Measurements from ENCODE around the gene SETD4.

Gene SETD4

GRCh38 chr21:36099000-36099399 lies 38.7 kb upstream of the SETD4 start:
- no peaks in the 10 kb centered on the region for H3K4me1 ChIP-seq (ENCODE audit: insufficient read depth, low read length, severe bottlenecking)
- no peak overlapping the region for H3K9ac ChIP-seq (ENCODE audit: low read length)

GRCh38 chr21:36098182-36098532 lies 37.8 kb upstream of the SETD4 start:
- no peak for TF ChIP-seq EZH2 (IDR thresholded peaks at IDR 0.05; ENCODE audit: borderline replicate concordance, low read length)
- Histone ChIP-seq H3K79me2 (ENCODE audit: insufficient read depth, low read length) (no peaks in the 10 kb centered on the region), H3K4me1 (ENCODE audit: insufficient read depth, low read length, severe bottlenecking) (no peaks in the 10 kb centered on the region), H3K4me3 (ENCODE audit: low read depth, low read length, poor library complexity, severe bottlenecking) (no peak overlapping the region), H3F3A (ENCODE audit: insufficient read depth, low read length) (no peaks in the 10 kb centered on the region), H3K36me3 (ENCODE audit: insufficient read depth, low read length) (no peaks in the 10 kb centered on the region), H3K4me2 (ENCODE audit: low read length) (no peak overlapping the region), H3K9ac (ENCODE audit: low read length) (no peak overlapping the region), H4K20me1 (ENCODE audit: insufficient read depth, low read length) (no peaks in the 10 kb centered on the region), H3K27me3 (ENCODE audit: insufficient read depth, low read length) (peaks cover 6% of the 10 kb centered on the region; the same call in 1 of the 2 replicates), H3K9me3 (ENCODE audit: low read length) (peaks cover 6% of the 10 kb centered on the region; the same call in 1 of the 2 replicates), H2AFZ (ENCODE audit: low read length) (no peak overlapping the region), H3K9me2 (ENCODE audit: low read depth, low read length) (no peaks in the 10 kb centered on the region), H3K27ac (ENCODE audit: low read depth, low read length, poor library complexity, severe bottlenecking) (no peak overlapping the region)

More at GRCh38 chr21:36099000-36099399, 38.7 kb upstream of the SETD4 start:
- Histone ChIP-seq H3K4me3 (ENCODE audit: low read depth, low read length, poor library complexity, severe bottlenecking) (no peak overlapping the region), H3K27me3 (ENCODE audit: insufficient read depth, low read length) (no peaks in the 10 kb centered on the region; the same call in 1 of the 2 replicates), H3K9me3 (ENCODE audit: low read length) (no peaks in the 10 kb centered on the region), H3F3A (ENCODE audit: insufficient read depth, low read length) (no peaks in the 10 kb centered on the region), H4K20me1 (ENCODE audit: insufficient read depth, low read length) (no peaks in the 10 kb centered on the region), H3K9me2 (ENCODE audit: low read depth, low read length) (no peaks in the 10 kb centered on the region), H3K27ac (ENCODE audit: low read depth, low read length, poor library complexity, severe bottlenecking) (no peak overlapping the region), H3K36me3 (ENCODE audit: insufficient read depth, low read length) (no peaks in the 10 kb centered on the region), H3K79me2 (ENCODE audit: insufficient read depth, low read length) (no peaks in the 10 kb centered on the region), H2AFZ (ENCODE audit: low read length) (no peak overlapping the region), H3K4me2 (ENCODE audit: low read length) (no peak overlapping the region)
- TF ChIP-seq CTCF (IDR thresholded peaks at IDR 0.05; ENCODE audit: low read length) (no peak), EZH2 (IDR thresholded peaks at IDR 0.05; ENCODE audit: borderline replicate concordance, low read length) (no peak)

GRCh38 chr21:36097427-36098181 lies 37.3 kb upstream of the SETD4 start:
- Histone ChIP-seq H2AFZ (ENCODE audit: low read length) (no peak overlapping the region), H3K9ac (ENCODE audit: low read length) (no peak overlapping the region), H3K36me3 (ENCODE audit: insufficient read depth, low read length) (no peaks in the 10 kb centered on the region), H3K4me3 (ENCODE audit: low read depth, low read length, poor library complexity, severe bottlenecking) (no peak overlapping the region), H4K20me1 (ENCODE audit: insufficient read depth, low read length) (no peaks in the 10 kb centered on the region), H3K9me2 (ENCODE audit: low read depth, low read length) (no peaks in the 10 kb centered on the region), H3K4me1 (ENCODE audit: insufficient read depth, low read length, severe bottlenecking) (no peaks in the 10 kb centered on the region), H3F3A (ENCODE audit: insufficient read depth, low read length) (no peaks in the 10 kb centered on the region), H3K4me2 (ENCODE audit: low read length) (no peak overlapping the region), H3K27me3 (ENCODE audit: insufficient read depth, low read length) (peaks cover 9% of the 10 kb centered on the region; the same call in 1 of the 2 replicates), H3K79me2 (ENCODE audit: insufficient read depth, low read length) (no peaks in the 10 kb centered on the region), H3K27ac (ENCODE audit: low read depth, low read length, poor library complexity, severe bottlenecking) (no peak overlapping the region), H3K9me3 (ENCODE audit: low read length) (peaks cover 6% of the 10 kb centered on the region; the same call in 1 of the 2 replicates)
- no peak for TF ChIP-seq CTCF (IDR thresholded peaks at IDR 0.05; ENCODE audit: low read length)
- no peak for TF ChIP-seq EZH2 (IDR thresholded peaks at IDR 0.05; ENCODE audit: borderline replicate concordance, low read length)

Measured in OCI-LY1 (cell line).